ENCODE data around the gene DDX41.

The DDX41 gene

GRCh38 chr5:177512736-177513380 is 3.9 kb downstream of the DDX41 start:
- no peak overlapping the region for H3K4me3 ChIP-seq (ENCODE audit: low read length)
- no peak for TF ChIP-seq CTCF (conservative IDR thresholded peaks at IDR 0.05; ENCODE audit: low read depth, low read length)
- no peak for DNase-seq (ENCODE audit: low read depth)

GRCh38 chr5:177511796-177512675 is 4.7 kb downstream of the DDX41 start:
- no peak for DNase-seq (ENCODE audit: low read depth)
- no peak for TF ChIP-seq CTCF (conservative IDR thresholded peaks at IDR 0.05; ENCODE audit: low read depth, low read length)
- no peak overlapping the region for H3K4me3 ChIP-seq (ENCODE audit: low read length)

DNA sequence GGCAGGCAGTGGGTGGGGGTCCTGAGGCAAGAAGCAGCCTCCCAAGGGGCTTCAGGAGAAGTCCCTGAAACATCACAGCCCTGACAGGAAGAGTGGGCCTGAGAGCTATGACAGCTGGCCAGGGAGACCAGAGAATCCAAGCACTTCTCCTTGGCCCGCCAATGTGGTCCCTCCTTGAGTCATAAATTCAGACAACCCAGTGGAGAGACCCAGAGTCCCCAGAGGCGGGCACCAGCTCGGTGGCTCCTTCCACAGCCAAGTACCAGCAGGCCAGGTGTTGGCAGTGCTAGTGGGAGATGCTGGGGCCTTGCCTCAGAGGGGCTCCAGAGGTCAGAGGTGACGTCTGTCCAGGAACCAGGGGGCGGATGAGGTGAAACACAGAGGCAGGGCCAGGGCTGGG is 5.6 kb downstream of the DDX41 start:
- no peak for DNase-seq (ENCODE audit: low read depth)
- no peak for TF ChIP-seq CTCF (conservative IDR thresholded peaks at IDR 0.05; ENCODE audit: low read depth, low read length)
- H3K4me3 ChIP-seq (ENCODE audit: low read length) = no peak overlapping the region

DNA sequence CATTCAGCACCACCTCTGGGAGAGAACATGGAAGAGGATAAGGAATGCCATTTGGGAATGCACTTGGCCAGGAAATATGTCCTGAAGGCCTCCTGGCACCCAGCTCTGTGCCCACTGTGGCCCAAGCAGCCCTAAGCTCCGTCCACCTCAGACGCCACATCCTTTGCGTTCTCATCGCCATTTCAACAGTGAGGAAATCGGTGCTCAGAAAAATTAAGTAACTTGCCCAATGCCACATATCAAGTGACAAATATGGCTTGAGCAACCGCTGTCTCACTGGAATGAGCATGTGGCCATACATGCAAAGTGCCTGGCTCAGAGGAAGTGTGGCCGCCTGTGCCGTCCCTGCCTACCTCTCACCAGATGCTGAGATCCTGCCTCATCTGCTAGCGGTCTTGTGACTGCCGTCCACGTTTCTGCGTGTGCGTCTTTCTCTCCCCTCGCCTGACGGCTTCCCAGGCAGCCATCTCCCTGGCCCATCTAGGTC is 6.2 kb downstream of the DDX41 start:
- TF ChIP-seq CTCF (conservative IDR thresholded peaks at IDR 0.05; ENCODE audit: low read depth, low read length) = no peak
- DNase-seq (ENCODE audit: low read depth) = no peak
- H3K4me3 ChIP-seq (ENCODE audit: low read length) = no peak overlapping the region

- no peak for DNase-seq (ENCODE audit: low read depth)
- TF ChIP-seq CTCF (conservative IDR thresholded peaks at IDR 0.05; ENCODE audit: low read depth, low read length) = no peak
- no peak overlapping the region for H3K4me3 ChIP-seq (ENCODE audit: low read length)
These were observed 6.7 kb downstream of the DDX41 start for GRCh38 chr5:177509991-177510566.

DNA sequence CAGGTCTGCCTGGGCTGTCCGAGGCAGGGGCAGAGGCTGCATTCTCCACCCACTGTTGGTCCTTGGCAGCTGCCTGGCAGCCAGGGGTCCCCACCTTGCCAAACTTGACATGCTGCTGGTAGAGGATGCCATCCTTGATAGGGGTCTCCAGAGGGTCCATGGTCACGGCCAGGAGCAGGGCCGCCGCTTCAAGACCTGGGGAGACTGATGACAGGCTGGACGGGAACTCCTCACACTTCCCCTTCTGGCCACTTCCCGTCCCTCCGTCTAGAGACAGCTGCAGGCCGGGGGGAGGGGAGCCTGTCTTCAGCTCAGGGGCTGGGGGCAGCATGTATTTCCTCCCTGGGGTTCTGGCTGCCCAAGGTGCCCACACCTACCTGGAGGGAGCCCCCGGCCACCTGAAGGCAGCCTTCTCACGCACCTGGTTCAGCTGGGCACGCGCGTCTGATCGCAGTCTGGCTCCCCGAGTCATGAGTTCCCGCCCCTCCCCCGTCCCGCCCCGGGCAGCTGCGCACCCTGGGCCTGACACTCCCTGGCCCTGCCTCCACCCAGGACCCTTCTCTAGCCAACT is 7.3 kb downstream of the DDX41 start, which contains the start of gene DOK3:
Gene DOK3, minus strand, starts transcription at position 446 of the 571 bp plus-strand sequence. Its CDS starts 286 bp downstream, at position 160.
- no peak for DNase-seq (ENCODE audit: low read depth)
- peak within 1 kb of the TSS; percentile 5 for H3K4me3 ChIP-seq (ENCODE audit: low read length)
- no peak for TF ChIP-seq CTCF (conservative IDR thresholded peaks at IDR 0.05; ENCODE audit: low read depth, low read length)
